Neural progenitor cell (in vitro differentiated cells): ENCODE measurements around the gene ZFAND3.

ENCODE experiments used
- CTCF ChIP-seq: fragments of 200-600 bp; sonication (generic); IDR thresholded peaks from 2 replicates; pipeline ENCODE4 v1.5.1; 2017; ENCODE audit warnings: antibody characterized with exemption, mild to moderate bottlenecking
- EZH2phosphoT487 ChIP-seq: fragments of 200-600 bp; sonication (generic); IDR thresholded peaks from 2 replicates; pipeline ENCODE4 v1.6.1; 2017; ENCODE audit warnings: antibody characterized with exemption

DNA sequence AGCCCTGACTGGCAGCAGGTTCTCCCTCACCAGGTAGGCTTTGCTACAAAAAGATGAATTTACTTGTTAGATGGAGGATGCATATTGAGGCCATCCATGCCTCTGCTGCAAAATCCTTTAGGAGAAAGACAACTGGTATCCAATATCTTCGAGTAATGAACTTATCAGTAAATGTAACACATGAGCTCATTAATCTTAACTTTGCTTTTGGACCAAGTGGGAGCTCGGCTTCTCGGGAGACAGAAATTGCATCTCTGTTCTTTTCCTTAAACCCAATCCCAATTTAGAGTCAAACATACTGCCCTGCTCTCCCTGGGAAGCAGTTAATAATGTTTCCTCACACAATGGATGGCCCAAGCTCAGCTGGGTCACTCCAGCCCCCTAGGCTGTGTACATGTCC lies 330.5 kb downstream of the ZFAND3 start:
- TF ChIP-seq EZH2phosphoT487 (no peak), CTCF (no peak)
